ENCODE results near the gene FIGLA.

The FIGLA gene

GRCh38 chr2:70790136-70790828 lies at the start of gene FIGLA:
Gene FIGLA, minus strand, starts transcription at chr2:70790643. Its CDS starts 5 bp downstream, at chr2:70790638.
- Histone ChIP-seq H3K9ac (ENCODE audit: low read depth, low read length) (peak within 1 kb of the TSS; percentile 29; the same call in 1 of the 2 replicates), H3K9me3 (ENCODE audit: control insufficient read depth, insufficient read depth, low read length) (no peaks in the 10 kb centered on the region)

GRCh38 chr2:70837980-70838925 lies 47.8 kb upstream of the FIGLA start:
- Histone ChIP-seq H3K9me3 (ENCODE audit: control insufficient read depth, insufficient read depth, low read length) (no peaks in the 10 kb centered on the region; the same call in 1 of the 2 replicates), H3K9ac (ENCODE audit: low read depth, low read length) (no peak overlapping the region), H3K36me3 (ENCODE audit: insufficient read depth, low read length) (no peaks in the 10 kb centered on the region), H3K4me1 (ENCODE audit: insufficient read depth, low read length) (no peaks in the 10 kb centered on the region)

More at GRCh38 chr2:70790136-70790828, at the start of gene FIGLA:
- H3K36me3 ChIP-seq (ENCODE audit: insufficient read depth, low read length): no peaks in the 10 kb centered on the region
- H3K4me1 ChIP-seq (ENCODE audit: insufficient read depth, low read length): no peaks in the 10 kb centered on the region

DNA sequence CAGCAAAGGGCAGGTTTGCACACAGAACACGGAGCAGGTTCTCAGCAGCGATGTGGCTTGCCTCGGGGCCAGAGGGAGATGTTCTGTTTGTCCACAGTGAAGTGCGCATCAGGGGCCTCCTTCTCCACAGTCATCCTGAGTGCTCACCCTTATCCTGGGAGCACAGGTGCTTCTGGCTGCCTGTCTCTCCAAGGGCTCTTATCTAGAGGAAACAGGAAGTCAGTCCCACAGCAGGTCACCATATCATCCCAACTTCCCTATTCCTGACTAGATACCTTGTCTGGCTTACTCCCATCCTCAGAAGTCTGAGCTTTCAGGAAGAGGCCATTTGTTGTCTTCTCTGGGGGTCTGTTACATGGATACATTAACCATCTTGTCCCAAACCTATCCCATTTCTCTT lies 45.2 kb upstream of the FIGLA start, which contains the start of gene CD207:
Gene CD207, minus strand, starts transcription at position 174 of the 400 bp plus-strand sequence. Its CDS starts 40 bp downstream, at position 134.
- H3K4me1 ChIP-seq (ENCODE audit: insufficient read depth, low read length): no peaks in the 10 kb centered on the region
- H3K9me3 ChIP-seq (ENCODE audit: control insufficient read depth, insufficient read depth, low read length): no peaks in the 10 kb centered on the region; the same call in 1 of the 2 replicates
- H3K9ac ChIP-seq (ENCODE audit: low read depth, low read length): no peak within 1 kb of the TSS
- no peaks in the 10 kb centered on the region for H3K36me3 ChIP-seq (ENCODE audit: insufficient read depth, low read length)

- Histone ChIP-seq H3K9ac (ENCODE audit: low read depth, low read length) (no peak overlapping the region), H3K9me3 (ENCODE audit: control insufficient read depth, insufficient read depth, low read length) (no peaks in the 10 kb centered on the region; the same call in 1 of the 2 replicates), H3K36me3 (ENCODE audit: insufficient read depth, low read length) (no peaks in the 10 kb centered on the region), H3K4me1 (ENCODE audit: insufficient read depth, low read length) (no peaks in the 10 kb centered on the region)
Observed at GRCh38 chr2:70834881-70835280, 44.4 kb upstream of the FIGLA start.

- Histone ChIP-seq H3K4me1 (ENCODE audit: insufficient read depth, low read length) (0 out of 2 replicates have a peak, but pooled peaks cover under 1% of the 10 kb centered on the region), H3K9ac (ENCODE audit: low read depth, low read length) (no peak overlapping the region), H3K36me3 (ENCODE audit: insufficient read depth, low read length) (no peaks in the 10 kb centered on the region), H3K9me3 (ENCODE audit: control insufficient read depth, insufficient read depth, low read length) (no peaks in the 10 kb centered on the region; the same call in 1 of the 2 replicates)
Observed at GRCh38 chr2:70834106-70834505, 43.7 kb upstream of the FIGLA start.

DNA sequence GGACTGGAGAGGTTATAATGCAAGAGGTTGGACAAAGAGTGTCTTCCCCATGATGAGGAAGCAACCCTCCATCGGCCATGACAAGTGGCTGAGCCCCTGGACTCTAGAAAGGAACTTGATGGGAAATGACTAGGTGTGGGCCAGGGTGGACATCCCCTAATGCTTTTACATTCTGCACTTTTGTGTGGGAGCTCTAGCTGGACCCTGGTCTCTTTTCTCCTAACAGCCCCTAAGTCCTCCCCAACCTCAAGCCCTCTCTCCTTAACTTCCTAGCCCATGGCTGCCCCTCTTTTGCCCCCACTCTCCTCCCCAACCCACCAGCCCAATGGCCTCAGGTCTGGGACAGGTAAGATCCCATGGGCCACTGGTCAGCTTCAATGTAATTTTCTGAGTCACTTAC lies 42.8 kb upstream of the FIGLA start:
- Histone ChIP-seq H3K36me3 (ENCODE audit: insufficient read depth, low read length) (no peaks in the 10 kb centered on the region), H3K9me3 (ENCODE audit: control insufficient read depth, insufficient read depth, low read length) (no peaks in the 10 kb centered on the region; the same call in 1 of the 2 replicates), H3K9ac (ENCODE audit: low read depth, low read length) (no peak overlapping the region), H3K4me1 (ENCODE audit: insufficient read depth, low read length) (0 out of 2 replicates have a peak, but pooled peaks cover 6% of the 10 kb centered on the region)

DNA sequence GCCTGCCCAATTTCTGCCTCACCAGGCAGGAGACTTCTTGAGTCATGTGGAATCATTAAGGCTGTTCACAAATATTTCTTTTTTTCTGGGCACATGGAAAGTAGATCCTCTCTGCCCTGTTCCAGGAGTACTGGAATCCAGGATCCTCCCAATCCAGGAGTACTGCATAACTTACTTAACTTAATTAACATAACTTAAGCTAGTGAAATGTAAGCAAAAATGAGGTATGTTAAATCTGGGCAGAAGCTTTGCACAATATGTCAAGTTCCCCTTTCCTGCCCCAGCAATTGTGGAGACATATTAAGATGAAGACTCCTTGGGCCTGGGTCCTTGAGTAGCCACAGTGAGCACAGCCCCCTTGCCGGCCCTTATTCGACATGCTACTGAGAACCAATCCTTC lies 41.9 kb upstream of the FIGLA start:
- Histone ChIP-seq H3K4me1 (ENCODE audit: insufficient read depth, low read length) (peaks cover 9% of the 10 kb centered on the region; the same call in 1 of the 2 replicates), H3K9ac (ENCODE audit: low read depth, low read length) (no peak overlapping the region)

GRCh38 chr2:70831861-70832260 lies 41.4 kb upstream of the FIGLA start:
- Histone ChIP-seq H3K9ac (ENCODE audit: low read depth, low read length) (no peak overlapping the region), H3K4me1 (ENCODE audit: insufficient read depth, low read length) (peaks cover 9% of the 10 kb centered on the region; the same call in 1 of the 2 replicates), H3K9me3 (ENCODE audit: control insufficient read depth, insufficient read depth, low read length) (no peaks in the 10 kb centered on the region; the same call in 1 of the 2 replicates), H3K36me3 (ENCODE audit: insufficient read depth, low read length) (no peaks in the 10 kb centered on the region)

More for the DNA sequence above, 41.9 kb upstream of the FIGLA start:
- Histone ChIP-seq H3K9me3 (ENCODE audit: control insufficient read depth, insufficient read depth, low read length) (no peaks in the 10 kb centered on the region; the same call in 1 of the 2 replicates), H3K36me3 (ENCODE audit: insufficient read depth, low read length) (no peaks in the 10 kb centered on the region)

DNA sequence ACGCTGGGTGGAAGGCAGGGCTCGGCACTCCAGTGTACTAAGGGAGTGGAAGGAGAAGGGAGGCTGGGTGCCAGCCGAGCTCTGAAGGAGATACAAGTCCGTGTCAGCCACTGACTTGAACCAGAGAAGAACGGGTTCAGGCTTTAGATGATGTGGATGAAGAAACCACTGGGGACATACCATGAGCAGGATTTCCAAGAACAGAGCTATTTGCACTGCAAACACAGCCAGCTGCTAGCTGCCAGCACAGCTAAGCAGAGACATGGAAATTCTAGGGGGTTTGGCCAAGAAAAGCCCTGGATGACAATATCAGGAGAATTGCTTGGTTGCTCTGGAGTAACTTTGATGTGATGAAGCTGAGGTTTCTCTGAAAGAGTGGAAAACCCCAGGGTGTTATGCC lies 39.9 kb upstream of the FIGLA start:
- H3K36me3 ChIP-seq (ENCODE audit: insufficient read depth, low read length): no peaks in the 10 kb centered on the region
- H3K4me1 ChIP-seq (ENCODE audit: insufficient read depth, low read length): peaks cover 9% of the 10 kb centered on the region; the same call in 1 of the 2 replicates
- no peaks in the 10 kb centered on the region; the same call in 1 of the 2 replicates for H3K9me3 ChIP-seq (ENCODE audit: control insufficient read depth, insufficient read depth, low read length)

DNA sequence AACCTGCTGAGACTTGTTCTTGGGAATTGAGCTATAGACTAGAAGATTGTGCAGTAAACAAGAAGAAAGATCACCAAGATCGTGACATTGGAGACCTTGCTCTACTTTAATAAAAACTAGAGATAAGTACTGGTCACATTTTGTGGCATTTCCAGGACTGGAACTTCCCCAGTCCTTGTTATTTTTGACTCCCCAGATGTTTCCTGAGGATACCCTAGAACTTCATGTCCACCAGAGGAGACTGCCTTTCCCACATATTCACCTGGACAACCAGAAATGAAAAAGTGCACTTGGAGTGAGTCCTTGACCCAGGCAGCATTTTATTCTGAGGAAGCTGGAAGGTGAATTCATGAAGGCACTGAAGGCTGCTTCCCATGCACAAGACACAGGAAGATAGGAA lies 39.5 kb upstream of the FIGLA start:
- Histone ChIP-seq H3K9ac (ENCODE audit: low read depth, low read length) (no peak overlapping the region), H3K9me3 (ENCODE audit: control insufficient read depth, insufficient read depth, low read length) (no peaks in the 10 kb centered on the region; the same call in 1 of the 2 replicates), H3K4me1 (ENCODE audit: insufficient read depth, low read length) (peaks cover 9% of the 10 kb centered on the region; the same call in 1 of the 2 replicates), H3K36me3 (ENCODE audit: insufficient read depth, low read length) (no peaks in the 10 kb centered on the region)

More for the DNA sequence above, 39.9 kb upstream of the FIGLA start:
- no peak overlapping the region for H3K9ac ChIP-seq (ENCODE audit: low read depth, low read length)

DNA sequence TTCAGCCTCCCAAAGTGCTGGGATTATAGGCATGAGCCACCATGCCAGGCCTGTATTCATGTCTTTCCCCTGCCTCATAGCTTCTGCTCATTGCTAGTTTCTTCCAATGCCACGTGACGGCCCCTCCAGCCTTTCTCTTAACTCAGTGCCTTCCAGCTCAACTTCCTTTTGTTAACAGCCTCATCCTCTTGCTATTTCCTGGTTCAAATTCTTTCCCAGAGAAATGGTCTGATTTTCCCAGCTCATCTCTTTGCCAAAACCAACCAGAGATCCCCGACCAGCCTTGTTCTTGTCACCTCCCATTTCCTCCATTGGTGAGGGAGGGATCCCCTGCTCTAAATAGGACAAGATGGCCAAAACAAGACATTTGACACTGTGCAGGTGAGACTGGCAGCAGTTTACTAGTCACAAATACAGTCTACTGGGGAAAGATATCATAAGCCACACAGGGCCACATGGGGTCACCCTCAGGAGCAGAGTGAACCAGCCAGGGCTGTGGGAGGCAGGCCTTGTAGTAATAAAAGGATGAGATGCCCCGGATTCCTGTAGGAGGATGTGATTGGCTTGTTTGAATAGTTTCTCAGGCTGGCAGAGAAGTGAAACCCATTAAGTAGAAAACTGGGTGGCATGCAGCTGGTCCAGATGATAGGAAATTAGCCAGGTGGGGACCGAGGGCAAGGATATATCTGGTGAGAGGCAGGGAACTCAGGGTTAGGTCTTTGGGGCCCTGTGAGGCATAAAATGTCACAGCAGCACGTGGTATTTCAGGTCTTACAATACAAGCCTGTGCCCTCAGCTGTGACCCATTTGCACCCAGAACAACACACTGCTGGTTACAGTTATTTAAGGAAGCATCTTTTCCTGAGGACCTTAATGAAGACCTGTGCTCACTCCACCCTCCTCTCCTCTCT lies 38.7 kb upstream of the FIGLA start:
- Histone ChIP-seq H3K9me3 (ENCODE audit: control insufficient read depth, insufficient read depth, low read length) (no peaks in the 10 kb centered on the region), H3K36me3 (ENCODE audit: insufficient read depth, low read length) (no peaks in the 10 kb centered on the region), H3K9ac (ENCODE audit: low read depth, low read length) (no peak overlapping the region), H3K4me1 (ENCODE audit: insufficient read depth, low read length) (peaks cover 9% of the 10 kb centered on the region; the same call in 1 of the 2 replicates)

- no peak overlapping the region for H3K9ac ChIP-seq (ENCODE audit: low read depth, low read length)
- no peaks in the 10 kb centered on the region; the same call in 1 of the 2 replicates for H3K36me3 ChIP-seq (ENCODE audit: insufficient read depth, low read length)
- peaks cover 9% of the 10 kb centered on the region; the same call in 1 of the 2 replicates for H3K4me1 ChIP-seq (ENCODE audit: insufficient read depth, low read length)
- H3K9me3 ChIP-seq (ENCODE audit: control insufficient read depth, insufficient read depth, low read length): no peaks in the 10 kb centered on the region
Observed at GRCh38 chr2:70828115-70828514, 37.7 kb upstream of the FIGLA start.

DNA sequence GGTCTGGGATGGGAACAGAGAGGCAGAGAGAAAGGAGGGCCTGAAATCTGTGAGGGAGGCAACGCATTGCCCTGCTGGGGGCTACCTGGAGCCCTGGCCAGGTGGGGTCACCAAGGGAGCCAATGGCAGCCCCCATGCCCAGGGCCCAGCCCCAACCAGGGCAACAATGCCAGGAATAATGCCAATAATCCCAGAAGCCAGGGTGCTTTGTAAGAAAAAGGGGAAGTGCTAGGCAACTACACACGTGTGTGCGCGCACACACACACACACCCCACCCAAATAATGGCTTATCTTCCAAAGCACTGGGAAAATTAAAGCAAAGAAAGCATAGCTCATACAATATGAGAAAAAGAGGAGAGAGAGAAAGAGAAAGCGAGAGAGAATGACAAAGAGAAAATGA lies 36.9 kb upstream of the FIGLA start:
- Histone ChIP-seq H3K36me3 (ENCODE audit: insufficient read depth, low read length) (no peaks in the 10 kb centered on the region; the same call in 1 of the 2 replicates), H3K9me3 (ENCODE audit: control insufficient read depth, insufficient read depth, low read length) (no peaks in the 10 kb centered on the region), H3K9ac (ENCODE audit: low read depth, low read length) (no peak overlapping the region), H3K4me1 (ENCODE audit: insufficient read depth, low read length) (peaks cover 9% of the 10 kb centered on the region; the same call in 1 of the 2 replicates)
